WTC11 (cell line): ENCODE results near the gene ZNF716.

Experiments
- SMAD3 ChIP-seq: sonication (generic); formaldehyde crosslinking; IDR thresholded peaks from 2 replicates; pipeline ENCODE4 v1.8.0; 2022; ENCODE audit warnings: missing genetic modification reagents, mild to moderate bottlenecking, borderline replicate concordance
- ZNF671 ChIP-seq: fragments of 250-450 bp; sonication (Bioruptor Pico); IDR thresholded peaks from 2 replicates; pipeline ENCODE4 v1.8.0; 2021; ENCODE audit warnings: mild to moderate bottlenecking
- TF ChIP-seq, protein P1 (sequence below): sonication (generic); formaldehyde crosslinking; IDR thresholded peaks from 2 replicates; pipeline ENCODE4 v1.8.1; 2023; ENCODE audit warnings: mild to moderate bottlenecking, missing genetic modification reagents
- TF ChIP-seq, protein P2 (sequence below): sonication (generic); formaldehyde crosslinking; IDR thresholded peaks from 2 replicates; pipeline ENCODE4 v1.8.1; 2023; ENCODE audit warnings: mild to moderate bottlenecking, missing genetic modification reagents, moderate library complexity

DNA sequence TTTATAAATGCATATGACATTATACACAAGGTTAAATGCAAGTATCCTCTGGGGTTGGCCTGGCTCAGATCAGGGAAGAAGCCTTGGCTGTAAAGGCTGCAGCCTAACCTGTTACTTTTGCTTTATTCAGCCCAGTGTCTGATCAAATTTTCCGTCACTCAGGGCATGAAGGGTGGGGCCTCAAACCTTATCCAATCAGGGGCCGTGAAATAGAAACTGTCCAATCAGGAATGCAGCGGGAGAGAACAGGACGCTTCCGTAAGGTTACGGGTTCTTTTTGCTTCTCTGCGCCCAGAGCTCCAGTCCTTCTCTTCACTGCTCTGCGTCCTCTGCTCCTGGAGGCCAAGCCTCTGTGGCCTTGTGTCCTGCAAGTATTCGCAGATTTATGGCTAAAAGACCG, at the start of gene ZNF716:
- no peak for TF ChIP-seq ZNF671 (CRISPR knock-in tag)
- TF ChIP-seq SMAD3, result no peak
- TF ChIP-seq, protein P1, sequence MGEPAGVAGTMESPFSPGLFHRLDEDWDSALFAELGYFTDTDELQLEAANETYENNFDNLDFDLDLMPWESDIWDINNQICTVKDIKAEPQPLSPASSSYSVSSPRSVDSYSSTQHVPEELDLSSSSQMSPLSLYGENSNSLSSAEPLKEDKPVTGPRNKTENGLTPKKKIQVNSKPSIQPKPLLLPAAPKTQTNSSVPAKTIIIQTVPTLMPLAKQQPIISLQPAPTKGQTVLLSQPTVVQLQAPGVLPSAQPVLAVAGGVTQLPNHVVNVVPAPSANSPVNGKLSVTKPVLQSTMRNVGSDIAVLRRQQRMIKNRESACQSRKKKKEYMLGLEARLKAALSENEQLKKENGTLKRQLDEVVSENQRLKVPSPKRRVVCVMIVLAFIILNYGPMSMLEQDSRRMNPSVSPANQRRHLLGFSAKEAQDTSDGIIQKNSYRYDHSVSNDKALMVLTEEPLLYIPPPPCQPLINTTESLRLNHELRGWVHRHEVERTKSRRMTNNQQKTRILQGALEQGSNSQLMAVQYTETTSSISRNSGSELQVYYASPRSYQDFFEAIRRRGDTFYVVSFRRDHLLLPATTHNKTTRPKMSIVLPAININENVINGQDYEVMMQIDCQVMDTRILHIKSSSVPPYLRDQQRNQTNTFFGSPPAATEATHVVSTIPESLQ, result no peak
- TF ChIP-seq, protein P2, sequence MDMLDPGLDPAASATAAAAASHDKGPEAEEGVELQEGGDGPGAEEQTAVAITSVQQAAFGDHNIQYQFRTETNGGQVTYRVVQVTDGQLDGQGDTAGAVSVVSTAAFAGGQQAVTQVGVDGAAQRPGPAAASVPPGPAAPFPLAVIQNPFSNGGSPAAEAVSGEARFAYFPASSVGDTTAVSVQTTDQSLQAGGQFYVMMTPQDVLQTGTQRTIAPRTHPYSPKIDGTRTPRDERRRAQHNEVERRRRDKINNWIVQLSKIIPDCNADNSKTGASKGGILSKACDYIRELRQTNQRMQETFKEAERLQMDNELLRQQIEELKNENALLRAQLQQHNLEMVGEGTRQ (CRISPR knock-in tag), result no peak
